Measurements from ENCODE around the gene KLF5. TPM values are rescaled to one million over a fixed set of nuclear protein-coding genes. Genes with fewer than 3 reads are reported as not detected.

The KLF5 gene
- total RNA-seq, 1 donor from 2014 or later: 1.1 TPM

DNA sequence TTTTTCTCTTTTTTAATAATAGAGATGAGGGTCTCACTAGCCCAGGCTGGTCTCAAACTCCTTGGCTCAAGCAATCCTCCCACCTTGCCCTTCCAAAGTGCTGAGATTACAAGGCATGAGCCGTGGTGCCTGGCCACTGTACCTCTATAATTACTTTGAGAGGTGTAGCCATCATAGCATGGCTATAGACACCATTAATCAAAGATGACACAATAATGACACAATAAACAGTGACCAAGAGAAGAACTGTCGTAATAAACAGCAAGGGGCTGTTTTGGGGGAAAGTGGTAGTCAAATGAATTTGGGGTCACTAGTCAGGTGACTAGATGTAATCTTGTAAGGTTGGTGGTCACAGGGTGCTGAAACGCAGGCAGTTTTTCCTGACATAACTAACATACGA, 30.4 kb downstream of the KLF5 start:
- Histone ChIP-seq H3K27me3 (ENCODE audit: low read depth) (no peaks in the 10 kb centered on the region), H3K9me3 (replicated peaks) (peaks cover 18% of the 10 kb centered on the region), H3K27ac (replicated peaks) (no peak overlapping the region), H3K36me3 (no peaks in the 10 kb centered on the region), H3K4me1 (no peaks in the 10 kb centered on the region), H3K4me3 (no peak overlapping the region)
- intact Hi-C loops (cut with micrococcal nuclease): no loop called here
- TF ChIP-seq, protein P1, sequence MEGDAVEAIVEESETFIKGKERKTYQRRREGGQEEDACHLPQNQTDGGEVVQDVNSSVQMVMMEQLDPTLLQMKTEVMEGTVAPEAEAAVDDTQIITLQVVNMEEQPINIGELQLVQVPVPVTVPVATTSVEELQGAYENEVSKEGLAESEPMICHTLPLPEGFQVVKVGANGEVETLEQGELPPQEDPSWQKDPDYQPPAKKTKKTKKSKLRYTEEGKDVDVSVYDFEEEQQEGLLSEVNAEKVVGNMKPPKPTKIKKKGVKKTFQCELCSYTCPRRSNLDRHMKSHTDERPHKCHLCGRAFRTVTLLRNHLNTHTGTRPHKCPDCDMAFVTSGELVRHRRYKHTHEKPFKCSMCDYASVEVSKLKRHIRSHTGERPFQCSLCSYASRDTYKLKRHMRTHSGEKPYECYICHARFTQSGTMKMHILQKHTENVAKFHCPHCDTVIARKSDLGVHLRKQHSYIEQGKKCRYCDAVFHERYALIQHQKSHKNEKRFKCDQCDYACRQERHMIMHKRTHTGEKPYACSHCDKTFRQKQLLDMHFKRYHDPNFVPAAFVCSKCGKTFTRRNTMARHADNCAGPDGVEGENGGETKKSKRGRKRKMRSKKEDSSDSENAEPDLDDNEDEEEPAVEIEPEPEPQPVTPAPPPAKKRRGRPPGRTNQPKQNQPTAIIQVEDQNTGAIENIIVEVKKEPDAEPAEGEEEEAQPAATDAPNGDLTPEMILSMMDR (IDR thresholded peaks at IDR 0.05; ENCODE audit: borderline replicate concordance): no peak
- no peak for DNase-seq

- intact Hi-C loops (cut with micrococcal nuclease): no loop called here
- Histone ChIP-seq H3K4me1 (no peaks in the 10 kb centered on the region), H3K9me3 (replicated peaks) (peaks cover 18% of the 10 kb centered on the region), H3K4me3 (no peak overlapping the region), H3K27me3 (ENCODE audit: low read depth) (no peaks in the 10 kb centered on the region), H3K36me3 (no peaks in the 10 kb centered on the region), H3K27ac (replicated peaks) (no peak overlapping the region)
- DNase-seq: no peak
- TF ChIP-seq, protein P1 (IDR thresholded peaks at IDR 0.05; ENCODE audit: borderline replicate concordance): no peak
Measured at GRCh38 chr13:73090116-73090822, 31.5 kb downstream of the KLF5 start.

- Histone ChIP-seq H3K36me3 (no peaks in the 10 kb centered on the region), H3K4me3 (no peak overlapping the region), H3K4me1 (no peaks in the 10 kb centered on the region), H3K9me3 (replicated peaks) (peaks cover 18% of the 10 kb centered on the region), H3K27ac (replicated peaks) (no peak overlapping the region), H3K27me3 (ENCODE audit: low read depth) (no peaks in the 10 kb centered on the region)
- TF ChIP-seq, protein P1 (IDR thresholded peaks at IDR 0.05; ENCODE audit: borderline replicate concordance): no peak
- DNase-seq: no peak
- intact Hi-C loops (cut with micrococcal nuclease): no loop called here
Measured at GRCh38 chr13:73090823-73091187, 32.0 kb downstream of the KLF5 start.

DNA sequence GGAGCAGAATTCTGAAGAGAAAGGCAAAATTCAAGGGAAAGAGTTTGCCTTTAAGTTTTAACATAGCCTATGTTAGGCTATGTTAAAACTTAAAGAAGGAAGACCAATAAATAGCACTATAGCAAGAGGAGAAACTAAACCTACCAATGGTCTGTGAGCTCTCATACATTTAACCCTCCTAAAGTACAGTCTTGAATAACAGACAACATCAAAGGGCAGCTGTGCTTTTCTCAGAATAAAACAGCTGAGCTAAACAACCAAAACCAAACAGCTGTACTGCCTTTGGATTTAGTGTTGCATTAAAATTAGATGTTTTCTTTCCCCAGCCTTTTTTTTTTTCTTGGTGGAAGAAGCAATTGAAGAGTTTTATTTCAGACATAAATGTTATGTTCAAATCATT, 34.0 kb downstream of the KLF5 start:
- H3K9me3 ChIP-seq (replicated peaks): peaks cover 13% of the 10 kb centered on the region
- H3K4me3 ChIP-seq: no peak overlapping the region
- DNase-seq: no peak
- TF ChIP-seq, protein P1 (IDR thresholded peaks at IDR 0.05; ENCODE audit: borderline replicate concordance): no peak
- no peak overlapping the region for H3K27ac ChIP-seq (replicated peaks)
- H3K27me3 ChIP-seq (ENCODE audit: low read depth): no peaks in the 10 kb centered on the region
- H3K36me3 ChIP-seq: no peaks in the 10 kb centered on the region
- intact Hi-C loops (cut with micrococcal nuclease): no loop called here
- no peaks in the 10 kb centered on the region for H3K4me1 ChIP-seq

DNA sequence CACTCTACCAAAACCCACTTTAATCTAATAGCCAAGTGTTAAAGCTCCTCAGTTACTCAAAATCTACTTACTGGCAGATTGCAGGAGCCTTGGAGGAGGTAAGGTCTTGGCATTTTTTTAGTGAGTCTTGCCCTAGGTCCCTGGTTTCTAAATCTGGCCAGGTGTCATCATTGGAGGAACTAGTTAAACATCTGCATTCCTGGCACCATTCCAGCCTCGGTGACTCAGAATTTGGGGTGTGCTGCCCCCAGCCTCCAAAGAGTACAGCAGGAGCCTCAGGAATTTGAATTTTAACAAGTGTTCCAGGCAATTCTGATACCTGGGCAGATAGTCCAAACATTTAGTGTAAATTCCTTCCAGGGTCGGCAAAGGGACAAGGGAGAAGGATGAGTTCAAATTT, 37.4 kb downstream of the KLF5 start:
- Histone ChIP-seq H3K27ac (replicated peaks) (no peak overlapping the region), H3K4me3 (no peak overlapping the region), H3K27me3 (ENCODE audit: low read depth) (no peaks in the 10 kb centered on the region), H3K4me1 (no peaks in the 10 kb centered on the region), H3K36me3 (no peaks in the 10 kb centered on the region), H3K9me3 (replicated peaks) (no peaks in the 10 kb centered on the region)
- TF ChIP-seq, protein P1 (IDR thresholded peaks at IDR 0.05; ENCODE audit: borderline replicate concordance): no peak
- intact Hi-C loops (cut with micrococcal nuclease): no loop called here
- no peak for DNase-seq
